NB4 (cell line): ENCODE data around the gene EIF2S2.

ENCODE experiments used
- CTCF ChIP-seq: IDR thresholded peaks from one replicate; pipeline ENCODE4 v1.5.1; 2012; ENCODE audit warnings: low read depth, low read length
- MYC ChIP-seq: IDR thresholded peaks from 2 replicates; pipeline ENCODE4 v1.6.1; 2011; ENCODE audit warnings: low read depth, low read length
- POLR2A ChIP-seq: IDR thresholded peaks from 2 replicates; pipeline ENCODE4 v1.6.1; 2011; ENCODE audit warnings: mild to moderate bottlenecking; ENCODE audit not compliant: insufficient read length; ENCODE audit errors: extremely low read depth
- TF ChIP-seq, protein P1 (sequence below): IDR thresholded peaks from 2 replicates; pipeline ENCODE4 v1.6.1; 2011; ENCODE audit warnings: low read depth, low read length

GRCh38 chr20:34091637-34092200 is 20.3 kb downstream of the EIF2S2 start:
- TF ChIP-seq CTCF = no peak
- TF ChIP-seq POLR2A = no peak
- no peak for TF ChIP-seq MYC
- TF ChIP-seq, protein P1, sequence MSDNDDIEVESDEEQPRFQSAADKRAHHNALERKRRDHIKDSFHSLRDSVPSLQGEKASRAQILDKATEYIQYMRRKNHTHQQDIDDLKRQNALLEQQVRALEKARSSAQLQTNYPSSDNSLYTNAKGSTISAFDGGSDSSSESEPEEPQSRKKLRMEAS = no peak
